PFSK-1 (cell line): ENCODE results near the gene KIF26B.

ENCODE experiments used
- FOXP2 ChIP-seq: optimal IDR thresholded peaks from 2 replicates; pipeline ENCODE3; 2011; ENCODE audit warnings: borderline replicate concordance, control low read depth, inconsistent platforms; ENCODE audit not compliant: insufficient read depth; ENCODE audit errors: extremely low read length, extremely low read depth
- POLR2AphosphoS5 ChIP-seq: IDR thresholded peaks from 2 replicates; pipeline ENCODE4 v1.6.1; 2012; ENCODE audit warnings: low read depth, mild to moderate bottlenecking, control low read depth, low read length, moderate library complexity
- SIN3A ChIP-seq: IDR thresholded peaks from 2 replicates; pipeline ENCODE4 v1.6.1; 2012; ENCODE audit warnings: mild to moderate bottlenecking, low read length, moderate library complexity, borderline replicate concordance; ENCODE audit not compliant: insufficient read depth
- TAF1 ChIP-seq: IDR thresholded peaks from 2 replicates; pipeline ENCODE4 v1.6.1; 2012; ENCODE audit warnings: low read length, control low read depth, borderline replicate concordance; ENCODE audit not compliant: insufficient read depth
- TF ChIP-seq, protein P1 (sequence below), 2 experiments: IDR thresholded peaks; 2 replicates each; pipeline versions ENCODE4 v1.6.1 to v1.8.0; 2011 to 2012; ENCODE audit warnings: low read depth in 2 of 2, low read length in 2 of 2, control low read depth in 1 of 2, inconsistent platforms in 1 of 2, mild to moderate bottlenecking in 1 of 2, moderate library complexity in 1 of 2; ENCODE audit not compliant: insufficient read depth in 1 of 2

Gene KIF26B

DNA sequence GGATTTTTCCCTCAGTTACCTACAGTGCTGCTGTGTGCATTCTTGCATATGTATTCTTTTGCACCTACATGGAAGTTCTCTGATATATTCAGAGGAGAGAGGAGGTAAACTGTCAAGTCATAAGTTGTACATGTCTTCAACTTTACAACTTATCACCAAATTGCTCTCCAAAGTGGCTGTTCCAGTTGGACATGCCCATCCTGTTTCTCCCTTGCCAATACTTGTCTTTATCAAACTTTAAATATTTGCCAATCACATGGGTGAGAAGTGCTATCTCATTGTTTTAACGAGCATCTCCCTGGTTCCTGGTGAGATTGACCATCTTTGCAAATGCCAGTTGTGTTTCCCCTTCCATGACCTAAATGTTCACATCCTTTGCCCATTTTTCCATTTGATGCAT lies 88.2 kb downstream of the KIF26B start:
- TF ChIP-seq, protein P1, sequence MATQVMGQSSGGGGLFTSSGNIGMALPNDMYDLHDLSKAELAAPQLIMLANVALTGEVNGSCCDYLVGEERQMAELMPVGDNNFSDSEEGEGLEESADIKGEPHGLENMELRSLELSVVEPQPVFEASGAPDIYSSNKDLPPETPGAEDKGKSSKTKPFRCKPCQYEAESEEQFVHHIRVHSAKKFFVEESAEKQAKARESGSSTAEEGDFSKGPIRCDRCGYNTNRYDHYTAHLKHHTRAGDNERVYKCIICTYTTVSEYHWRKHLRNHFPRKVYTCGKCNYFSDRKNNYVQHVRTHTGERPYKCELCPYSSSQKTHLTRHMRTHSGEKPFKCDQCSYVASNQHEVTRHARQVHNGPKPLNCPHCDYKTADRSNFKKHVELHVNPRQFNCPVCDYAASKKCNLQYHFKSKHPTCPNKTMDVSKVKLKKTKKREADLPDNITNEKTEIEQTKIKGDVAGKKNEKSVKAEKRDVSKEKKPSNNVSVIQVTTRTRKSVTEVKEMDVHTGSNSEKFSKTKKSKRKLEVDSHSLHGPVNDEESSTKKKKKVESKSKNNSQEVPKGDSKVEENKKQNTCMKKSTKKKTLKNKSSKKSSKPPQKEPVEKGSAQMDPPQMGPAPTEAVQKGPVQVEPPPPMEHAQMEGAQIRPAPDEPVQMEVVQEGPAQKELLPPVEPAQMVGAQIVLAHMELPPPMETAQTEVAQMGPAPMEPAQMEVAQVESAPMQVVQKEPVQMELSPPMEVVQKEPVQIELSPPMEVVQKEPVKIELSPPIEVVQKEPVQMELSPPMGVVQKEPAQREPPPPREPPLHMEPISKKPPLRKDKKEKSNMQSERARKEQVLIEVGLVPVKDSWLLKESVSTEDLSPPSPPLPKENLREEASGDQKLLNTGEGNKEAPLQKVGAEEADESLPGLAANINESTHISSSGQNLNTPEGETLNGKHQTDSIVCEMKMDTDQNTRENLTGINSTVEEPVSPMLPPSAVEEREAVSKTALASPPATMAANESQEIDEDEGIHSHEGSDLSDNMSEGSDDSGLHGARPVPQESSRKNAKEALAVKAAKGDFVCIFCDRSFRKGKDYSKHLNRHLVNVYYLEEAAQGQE (IDR thresholded peaks at IDR 0.05; ENCODE audit: insufficient read depth in 1 of 2, low read depth in 2 of 2, low read length in 2 of 2) = no peak
- TF ChIP-seq POLR2AphosphoS5 = no peak
- no peak for TF ChIP-seq TAF1
- TF ChIP-seq FOXP2 = no peak
- TF ChIP-seq SIN3A = no peak

DNA sequence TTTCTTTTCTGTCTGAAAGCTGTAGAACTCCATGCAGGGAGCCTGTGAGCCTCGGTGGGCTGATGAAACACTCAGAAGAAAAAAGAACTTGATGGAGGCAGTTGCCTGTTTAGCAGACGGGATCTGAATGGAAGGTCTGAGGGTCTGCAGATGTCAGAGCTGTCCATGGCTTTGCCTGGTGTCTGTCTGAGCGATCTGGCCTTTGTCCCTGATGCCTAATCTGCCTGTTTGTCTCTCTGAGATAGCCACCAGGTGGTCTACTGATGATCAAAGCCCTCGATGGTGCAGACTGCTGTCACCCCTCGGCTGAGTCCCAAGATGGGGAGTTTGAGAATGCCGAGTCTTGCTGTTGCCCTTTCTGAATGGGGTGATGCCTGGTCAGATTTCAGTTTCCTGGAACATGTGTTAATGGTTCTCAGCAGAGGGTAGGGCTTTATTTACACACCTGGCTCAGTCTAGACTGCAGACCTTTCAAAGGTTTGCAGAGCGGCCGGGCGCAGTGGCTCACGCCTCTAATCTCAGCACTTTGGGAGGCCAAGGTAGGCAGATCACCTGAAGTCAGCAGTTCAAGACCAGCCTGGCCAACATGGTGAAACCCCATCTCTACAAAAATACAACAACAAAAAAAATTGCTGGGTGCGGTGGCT lies 90.4 kb downstream of the KIF26B start:
- TF ChIP-seq, protein P1 (IDR thresholded peaks at IDR 0.05; ENCODE audit: insufficient read depth in 1 of 2, low read depth in 2 of 2, low read length in 2 of 2) = no peak
- TF ChIP-seq FOXP2 (no peak), TAF1 (no peak), POLR2AphosphoS5 (no peak), SIN3A (no peak)

DNA sequence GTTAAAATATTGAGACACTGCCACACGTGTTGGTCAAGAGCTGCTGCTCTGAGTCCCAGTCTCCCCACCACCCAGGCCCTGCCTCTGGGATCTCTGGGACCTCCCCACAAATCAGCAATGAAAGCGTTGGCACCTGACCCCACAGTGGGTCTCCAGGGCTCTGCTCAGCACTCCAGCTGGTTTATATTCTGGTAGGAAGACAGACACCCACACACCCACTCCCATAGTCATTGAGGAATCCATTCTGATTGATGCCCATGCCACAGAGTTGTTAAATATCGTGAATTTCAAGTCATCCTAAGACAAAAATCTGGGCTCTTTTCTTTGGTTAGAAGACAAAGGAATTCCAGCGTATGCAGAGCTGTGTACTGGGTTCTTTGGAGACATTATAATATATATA lies 91.6 kb downstream of the KIF26B start:
- TF ChIP-seq, protein P1 (IDR thresholded peaks at IDR 0.05; ENCODE audit: insufficient read depth in 1 of 2, low read depth in 2 of 2, low read length in 2 of 2) = no peak
- TF ChIP-seq TAF1 = no peak
- TF ChIP-seq POLR2AphosphoS5 = no peak
- TF ChIP-seq FOXP2 = no peak
- no peak for TF ChIP-seq SIN3A

DNA sequence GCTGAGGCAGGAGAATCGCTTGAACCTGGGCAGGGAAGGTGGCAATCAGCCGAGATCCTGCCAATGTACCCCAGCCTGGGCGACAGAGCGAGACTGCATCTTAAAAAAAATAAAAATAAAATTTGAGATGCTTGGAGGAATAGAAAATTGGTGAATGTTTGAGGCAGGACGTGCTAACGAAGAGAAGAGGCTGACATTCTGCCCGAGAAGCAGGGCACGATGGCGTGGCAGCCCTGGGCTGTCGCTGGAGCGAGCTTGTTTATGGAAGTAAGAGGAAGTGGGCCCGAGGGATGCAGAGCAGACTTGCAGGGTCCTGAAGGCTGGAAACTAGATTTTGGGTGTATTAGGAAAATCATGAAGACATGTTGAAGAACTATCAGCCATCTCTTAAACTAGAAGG lies 92.6 kb downstream of the KIF26B start:
- no peak for TF ChIP-seq TAF1

DNA sequence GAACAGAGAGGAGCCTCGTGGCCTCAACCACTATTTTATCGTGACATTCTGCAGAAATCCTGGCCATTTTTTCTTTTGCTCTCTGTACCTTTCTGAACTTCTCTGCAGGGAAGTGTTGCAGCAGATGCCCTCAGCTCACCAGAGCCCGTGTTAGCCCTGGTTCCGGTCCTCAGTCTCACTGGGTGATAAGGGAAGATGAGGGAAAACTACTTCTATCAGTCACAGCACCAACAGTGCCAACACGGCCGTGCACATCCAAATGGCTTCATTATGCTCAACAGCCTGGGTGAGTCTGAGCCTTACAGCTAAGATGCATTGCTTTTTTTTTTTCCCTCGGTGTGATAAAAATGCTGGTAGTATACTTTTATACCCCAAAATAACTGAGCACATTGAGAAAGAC lies 93.0 kb downstream of the KIF26B start:
- TF ChIP-seq TAF1 = no peak
- no peak for TF ChIP-seq SIN3A
- no peak for TF ChIP-seq FOXP2
- TF ChIP-seq POLR2AphosphoS5 = no peak
- TF ChIP-seq, protein P1 (IDR thresholded peaks at IDR 0.05; ENCODE audit: insufficient read depth in 1 of 2, low read depth in 2 of 2, low read length in 2 of 2) = no peak
